ENCODE data around the gene RNF207. TPM values are rescaled to one million over a fixed set of nuclear protein-coding genes. Genes with fewer than 3 reads are reported as not detected.

Gene RNF207
- polyA plus RNA-seq, 3 donors = 0.10 to 7.7 TPM; not detected in 1

DNA sequence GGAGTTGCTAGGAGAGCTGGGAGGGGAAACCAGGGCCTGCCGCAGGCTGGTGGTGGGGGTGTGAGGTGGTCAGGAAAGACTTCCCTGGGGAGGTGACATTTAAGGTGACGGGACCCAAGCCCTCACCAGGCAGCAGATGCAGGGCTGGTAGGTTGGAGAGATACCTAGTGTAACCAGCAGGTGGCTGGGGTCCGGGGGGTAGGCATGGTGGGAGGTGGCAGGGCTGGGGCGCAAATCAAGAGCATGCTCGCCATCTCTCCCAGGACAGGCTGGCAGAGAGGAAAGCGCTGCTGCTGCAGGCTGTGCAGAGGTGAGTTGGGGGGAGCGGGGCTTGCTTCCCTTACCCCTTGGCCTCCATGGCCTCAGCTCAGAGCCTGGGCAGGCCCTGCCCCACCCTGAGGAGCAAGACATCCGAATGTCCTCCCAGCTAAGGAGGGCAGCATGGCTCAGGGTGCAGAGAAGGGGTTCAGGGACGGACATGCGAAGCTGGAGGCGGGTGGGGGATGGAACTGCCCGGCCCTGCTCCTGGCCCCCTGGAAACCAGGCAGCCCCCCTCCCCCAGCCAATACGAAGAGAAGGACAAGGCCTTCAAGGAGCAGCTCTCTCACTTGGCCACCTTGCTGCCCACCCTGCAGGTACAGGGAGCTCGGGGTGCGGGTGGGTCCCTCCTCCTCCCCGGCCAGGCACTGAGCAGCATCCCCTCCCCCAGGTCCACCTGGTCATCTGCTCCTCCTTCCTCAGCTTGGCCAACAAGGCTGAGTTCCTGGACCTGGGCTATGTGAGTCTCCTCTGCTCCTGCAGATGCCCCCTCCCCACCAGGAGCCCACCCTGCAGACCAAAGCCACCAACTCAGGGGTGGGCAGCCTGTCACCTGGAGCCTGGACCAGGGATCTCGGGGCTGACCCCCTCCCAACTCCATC lies 4.0 kb downstream of the RNF207 start:
- H3K79me2 ChIP-seq (ENCODE audit: insufficient read depth, low read length) = no peaks in the 10 kb centered on the region
- H4K20me1 ChIP-seq (ENCODE audit: insufficient read depth, low read length) = no peaks in the 10 kb centered on the region
- peaks cover 21% of the 10 kb centered on the region for H3K4me1 Mint-ChIP-seq
- TF ChIP-seq, protein P1, sequence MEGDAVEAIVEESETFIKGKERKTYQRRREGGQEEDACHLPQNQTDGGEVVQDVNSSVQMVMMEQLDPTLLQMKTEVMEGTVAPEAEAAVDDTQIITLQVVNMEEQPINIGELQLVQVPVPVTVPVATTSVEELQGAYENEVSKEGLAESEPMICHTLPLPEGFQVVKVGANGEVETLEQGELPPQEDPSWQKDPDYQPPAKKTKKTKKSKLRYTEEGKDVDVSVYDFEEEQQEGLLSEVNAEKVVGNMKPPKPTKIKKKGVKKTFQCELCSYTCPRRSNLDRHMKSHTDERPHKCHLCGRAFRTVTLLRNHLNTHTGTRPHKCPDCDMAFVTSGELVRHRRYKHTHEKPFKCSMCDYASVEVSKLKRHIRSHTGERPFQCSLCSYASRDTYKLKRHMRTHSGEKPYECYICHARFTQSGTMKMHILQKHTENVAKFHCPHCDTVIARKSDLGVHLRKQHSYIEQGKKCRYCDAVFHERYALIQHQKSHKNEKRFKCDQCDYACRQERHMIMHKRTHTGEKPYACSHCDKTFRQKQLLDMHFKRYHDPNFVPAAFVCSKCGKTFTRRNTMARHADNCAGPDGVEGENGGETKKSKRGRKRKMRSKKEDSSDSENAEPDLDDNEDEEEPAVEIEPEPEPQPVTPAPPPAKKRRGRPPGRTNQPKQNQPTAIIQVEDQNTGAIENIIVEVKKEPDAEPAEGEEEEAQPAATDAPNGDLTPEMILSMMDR (IDR thresholded peaks at IDR 0.05) = no peak
- peaks cover 29 to 50% of the 10 kb centered on the region in 2 donors for H3K27me3 ChIP-seq (ENCODE audit: control insufficient read depth in 2 of 2, insufficient read depth in 2 of 2, low read length in 2 of 2)
- H3K9me3 ChIP-seq (replicated peaks in 1 of 2; ENCODE audit: control insufficient read depth in 1 of 2, insufficient read depth in 1 of 2, low read length in 2 of 2) = peaks cover 0 to 13% of the 10 kb centered on the region in 2 donors
- no peak overlapping the region for H3K9ac ChIP-seq (ENCODE audit: insufficient read depth, low read length, poor library complexity, severe bottlenecking)
- H3K4me1 ChIP-seq (ENCODE audit: control insufficient read depth in 1 of 2, insufficient read depth in 2 of 2, low read length in 2 of 2) = peaks cover 20 to 34% of the 10 kb centered on the region in 2 donors
- peak overlapping the region; percentile 67 for H2AFZ ChIP-seq (ENCODE audit: insufficient read depth, low read depth, low read length, poor library complexity, severe bottlenecking)
- H3K27ac Mint-ChIP-seq = no peak overlapping the region
- peak overlapping the region in 1 of 3 experiments; percentile 62 for H3K4me3 ChIP-seq (replicated peaks in 1 of 3; ENCODE audit: low read depth in 2 of 3, low read length in 3 of 3)
- H3K36me3 Mint-ChIP-seq = peaks cover 0 to 3% of the 10 kb centered on the region in 2 donors
- no peak overlapping the region for H3K27ac ChIP-seq (ENCODE audit: low read depth in 1 of 2, low read length in 2 of 2)
- H3K9me3 Mint-ChIP-seq = peaks cover 0 to 14% (median 1%) of the 10 kb centered on the region in 7 donors
- peak overlapping the region; percentile 75 for H3K4me2 ChIP-seq (replicated peaks; ENCODE audit: extremely low read depth, low read length, poor library complexity, severe bottlenecking)
- no peak for DNase-seq
- WGBS (ENCODE audit: insufficient coverage) = 80% methylated on average over 15 of the region's 17 CpGs
- no peaks in the 10 kb centered on the region for H3K36me3 ChIP-seq (replicated peaks in 1 of 2; ENCODE audit: control insufficient read depth in 1 of 2, insufficient read depth in 2 of 2, low read length in 2 of 2)
- peaks cover 50 to 77% (median 56%) of the 10 kb centered on the region in 3 donors for H3K27me3 Mint-ChIP-seq (ENCODE audit: low read depth in 3 of 3)
- intact Hi-C loops (cut with micrococcal nuclease) = loop anchor here in 1 of 2 donors (10.0 kb wide), 1 partner anchor 155 kb away; no protein-coding TSS in a partner anchor
- H3K4me3 Mint-ChIP-seq = peak overlapping the region in 1 of 2 donors; percentile 68

DNA sequence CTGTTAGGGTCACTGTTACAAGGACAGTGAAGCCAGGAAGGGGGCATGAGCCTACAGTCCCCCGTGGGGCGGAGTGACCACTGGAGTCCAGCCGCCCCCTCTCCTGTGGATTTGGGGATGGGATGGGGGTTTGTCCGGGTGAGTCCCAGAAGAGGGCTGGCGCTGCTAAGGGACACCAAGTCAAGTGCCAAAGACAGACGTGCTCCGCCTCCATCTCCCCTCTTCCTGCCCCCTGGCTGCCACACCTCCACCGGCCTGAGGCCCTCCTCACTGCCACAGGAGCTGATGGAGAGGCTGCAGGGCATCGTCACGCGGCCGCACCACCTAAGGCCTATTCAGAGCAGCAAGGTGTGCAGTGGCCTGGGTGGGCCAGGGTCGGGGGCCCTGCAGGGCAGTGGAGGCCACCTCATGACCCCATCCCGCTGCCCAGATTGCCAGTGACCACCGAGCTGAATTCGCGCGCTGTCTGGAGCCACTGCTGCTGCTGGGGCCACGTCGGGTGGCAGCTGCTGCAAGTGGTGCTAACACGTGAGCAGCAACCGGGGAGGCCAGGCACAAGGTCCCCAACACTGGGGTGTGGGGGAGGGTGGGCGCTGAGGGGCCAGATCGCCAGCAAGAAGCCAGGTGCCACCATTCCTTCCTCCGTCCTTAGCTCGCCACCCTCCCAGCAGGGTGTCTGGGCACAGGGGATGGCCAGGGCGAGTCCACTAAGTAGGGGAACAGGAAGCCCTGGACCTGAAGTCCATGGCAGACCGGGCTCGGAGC lies 4.9 kb downstream of the RNF207 start:
- no peak overlapping the region for H3K4me3 Mint-ChIP-seq
- no peak overlapping the region for H3K4me3 ChIP-seq (replicated peaks in 1 of 3; ENCODE audit: low read depth in 2 of 3, low read length in 3 of 3)
- no peaks in the 10 kb centered on the region for H3K36me3 ChIP-seq (replicated peaks in 1 of 2; ENCODE audit: control insufficient read depth in 1 of 2, insufficient read depth in 2 of 2, low read length in 2 of 2)
- H3K4me1 ChIP-seq (ENCODE audit: control insufficient read depth in 1 of 2, insufficient read depth in 2 of 2, low read length in 2 of 2) = peaks cover 11 to 26% of the 10 kb centered on the region in 2 donors
- H3K9ac ChIP-seq (ENCODE audit: insufficient read depth, low read length, poor library complexity, severe bottlenecking) = no peak overlapping the region
- H3K79me2 ChIP-seq (ENCODE audit: insufficient read depth, low read length) = no peaks in the 10 kb centered on the region
- TF ChIP-seq, protein P1 (IDR thresholded peaks at IDR 0.05) = no peak
- no peak overlapping the region for H3K27ac ChIP-seq (ENCODE audit: low read depth in 1 of 2, low read length in 2 of 2)
- H3K9me3 ChIP-seq (replicated peaks in 1 of 2; ENCODE audit: control insufficient read depth in 1 of 2, insufficient read depth in 1 of 2, low read length in 2 of 2) = peaks cover 0 to 13% of the 10 kb centered on the region in 2 donors
- H3K9me3 Mint-ChIP-seq = peaks cover 0 to 12% (median 1%) of the 10 kb centered on the region in 7 donors
- H2AFZ ChIP-seq (ENCODE audit: insufficient read depth, low read depth, low read length, poor library complexity, severe bottlenecking) = no peak overlapping the region
- H3K36me3 Mint-ChIP-seq = peaks cover 0 to 3% of the 10 kb centered on the region in 2 donors
- H3K27me3 Mint-ChIP-seq (ENCODE audit: low read depth in 3 of 3) = peaks cover 43 to 75% (median 49%) of the 10 kb centered on the region in 3 donors
- H4K20me1 ChIP-seq (ENCODE audit: insufficient read depth, low read length) = no peaks in the 10 kb centered on the region
- peaks cover 18% of the 10 kb centered on the region for H3K4me1 Mint-ChIP-seq
- WGBS (ENCODE audit: insufficient coverage) = 94% methylated on average over 23 of the region's 29 CpGs
- H3K27me3 ChIP-seq (ENCODE audit: control insufficient read depth in 2 of 2, insufficient read depth in 2 of 2, low read length in 2 of 2) = peaks cover 23 to 41% of the 10 kb centered on the region in 2 donors
- H3K4me2 ChIP-seq (replicated peaks; ENCODE audit: extremely low read depth, low read length, poor library complexity, severe bottlenecking) = no peak overlapping the region
- DNase-seq = no peak
- intact Hi-C loops (cut with micrococcal nuclease) = no loop called here
- no peak overlapping the region for H3K27ac Mint-ChIP-seq
